Right lung (tissue), 5 donors: ENCODE data around the gene SLC16A11. TPM values are rescaled to one million over a fixed set of nuclear protein-coding genes. Genes with fewer than 3 reads are reported as not detected.
A peak's percentile ranks its signal among the peaks of the same experiment; 100 is the strongest.

Experiments used
- DNase-seq, 2 donors: peaks; one replicate each; pipeline ENCODE4 v3.0.0-alpha.2; 2013
- polyA plus RNA-seq, 5 donors: library from polyadenylated mRNA; unstranded; fragments of 120-200 nt; gene quantifications; one replicate each; pipeline versions ENCODE4 v1.2.1 to v1.2.3, GENCODE V29; 2013; ENCODE audit warnings: inconsistent platforms in 1 of 5, low replicate concordance in 1 of 5; ENCODE audit not compliant: insufficient read length in 5 of 5, insufficient read depth in 1 of 5

SLC16A11 gene
- polyA plus RNA-seq, 5 donors = 0.42 to 1.6 (median 1.2) TPM

DNA sequence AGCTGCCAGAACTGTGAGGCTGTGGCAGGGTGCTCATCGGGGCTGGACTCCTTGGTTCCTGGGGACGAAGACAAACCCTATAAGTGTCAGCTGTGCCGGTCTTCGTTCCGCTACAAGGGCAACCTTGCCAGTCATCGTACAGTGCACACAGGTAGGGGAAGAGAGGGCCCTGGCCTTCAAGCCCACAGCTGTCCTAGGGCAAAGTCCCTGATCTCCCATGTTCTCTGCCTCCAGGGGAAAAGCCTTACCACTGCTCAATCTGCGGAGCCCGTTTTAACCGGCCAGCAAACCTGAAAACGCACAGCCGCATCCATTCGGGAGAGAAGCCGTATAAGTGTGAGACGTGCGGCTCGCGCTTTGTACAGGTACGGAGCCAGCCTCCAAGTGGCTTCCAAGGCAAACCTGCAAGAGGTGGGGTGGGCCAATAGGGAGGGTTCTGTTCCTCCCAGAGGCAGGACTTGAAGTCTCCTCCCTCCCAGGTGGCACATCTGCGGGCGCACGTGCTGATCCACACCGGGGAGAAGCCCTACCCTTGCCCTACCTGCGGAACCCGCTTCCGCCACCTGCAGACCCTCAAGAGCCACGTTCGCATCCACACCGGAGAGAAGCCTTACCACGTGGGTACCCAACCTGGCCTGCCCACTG lies 17.3 kb downstream of the SLC16A11 start:
- DNase-seq = no peak

GRCh38 chr17:7025245-7025644 lies 18.6 kb downstream of the SLC16A11 start:
- DNase-seq = no peak

DNA sequence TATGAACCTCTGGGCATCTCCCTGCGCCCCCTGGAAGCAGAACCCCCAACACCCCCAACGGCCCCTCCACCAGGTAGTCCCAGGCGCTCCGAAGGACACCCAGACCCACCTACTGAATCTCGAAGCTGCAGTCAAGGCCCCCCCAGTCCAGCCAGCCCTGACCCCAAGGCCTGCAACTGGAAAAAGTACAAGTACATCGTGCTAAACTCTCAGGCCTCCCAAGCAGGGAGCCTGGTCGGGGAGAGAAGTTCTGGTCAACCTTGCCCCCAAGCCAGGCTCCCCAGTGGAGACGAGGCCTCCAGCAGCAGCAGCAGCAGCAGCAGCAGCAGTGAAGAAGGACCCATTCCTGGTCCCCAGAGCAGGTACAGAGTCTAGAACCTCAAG lies 19.5 kb downstream of the SLC16A11 start:
- no peak for DNase-seq

GRCh38 chr17:7023576-7024401 lies 20.1 kb downstream of the SLC16A11 start:
- peak in 1 of 2 donors; percentile 76 for DNase-seq

DNA sequence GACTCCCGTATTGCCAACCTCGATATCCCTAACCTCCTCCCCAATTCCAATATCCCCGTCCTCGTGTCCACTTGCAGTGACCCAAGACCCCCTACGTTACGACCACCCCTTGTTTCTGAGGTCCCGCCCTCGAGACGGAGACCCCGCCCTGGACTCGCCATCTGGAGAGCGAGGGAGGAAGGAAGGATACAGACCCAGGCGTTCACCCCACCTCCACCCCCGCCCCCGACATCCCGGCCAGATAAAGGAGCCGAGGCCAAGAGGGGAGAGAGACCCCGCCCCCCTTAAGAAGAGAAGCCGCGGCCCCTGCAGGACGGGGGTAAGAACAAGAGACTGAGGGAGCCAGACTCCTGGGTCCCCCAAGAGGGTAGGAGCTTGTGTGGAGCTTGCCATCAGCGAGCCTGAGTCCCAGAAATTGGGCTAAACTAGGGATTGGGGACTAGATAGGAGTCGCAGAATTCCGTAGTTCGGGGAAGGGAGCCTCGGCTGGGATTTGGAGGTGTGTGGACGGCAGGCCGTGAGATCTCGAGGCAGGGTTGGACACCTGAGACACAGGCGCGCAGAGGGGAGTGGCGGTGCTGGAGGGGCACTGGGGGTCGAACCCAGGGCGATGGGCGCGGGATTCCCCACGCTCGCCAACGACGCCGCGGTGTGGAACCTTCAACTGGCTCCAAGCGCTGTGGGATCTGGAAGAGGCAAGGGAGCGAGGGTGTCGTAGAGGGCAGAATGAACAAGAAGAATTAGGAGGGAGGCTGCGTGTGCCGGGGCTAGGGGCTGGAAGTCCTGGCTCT lies 20.9 kb downstream of the SLC16A11 start, which contains the start of gene BCL6B:
BCL6B (plus strand) TSS at position 270 of the 791 bp plus-strand sequence. CDS start 622 bp downstream, outside the sequence.
- no peak for DNase-seq

GRCh38 chr17:7021993-7022778 lies 21.7 kb downstream of the SLC16A11 start:
- no peak for DNase-seq

DNA sequence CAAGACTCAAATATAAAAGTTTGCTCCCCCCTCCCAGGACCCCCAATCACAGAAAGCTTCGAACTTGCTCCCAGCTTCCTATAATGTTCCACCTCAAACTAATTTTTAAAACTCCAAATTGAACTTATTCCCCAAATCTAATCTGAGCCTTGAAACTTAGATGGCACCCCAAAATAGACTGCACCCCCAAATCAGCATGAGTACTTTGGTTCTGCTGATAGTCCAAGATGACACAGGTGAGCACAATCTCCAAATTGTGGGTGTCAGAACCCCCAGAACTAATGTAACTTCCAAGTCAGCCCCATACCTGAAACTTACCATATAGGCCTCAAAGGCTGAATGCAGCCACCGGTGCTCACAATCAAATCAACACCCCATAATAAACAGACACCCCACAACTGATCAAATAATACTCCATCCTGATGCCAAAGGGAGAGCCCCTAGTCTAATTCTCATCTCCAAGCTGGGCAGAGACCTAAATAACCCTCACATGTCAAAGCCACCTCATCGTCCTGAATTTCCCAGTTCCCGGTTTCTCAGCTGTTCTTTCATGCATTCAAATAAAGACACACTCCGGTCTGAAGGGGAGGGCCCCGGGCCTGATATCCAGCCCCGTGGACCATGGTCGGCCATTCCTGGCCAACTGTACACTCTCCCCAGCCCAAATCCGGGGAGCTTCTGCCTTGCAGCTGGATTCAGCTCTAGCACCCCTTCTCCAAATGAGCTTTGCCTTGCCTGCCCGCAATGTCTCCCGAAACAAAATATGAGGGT lies 22.8 kb downstream of the SLC16A11 start:
- no peak for DNase-seq

DNA sequence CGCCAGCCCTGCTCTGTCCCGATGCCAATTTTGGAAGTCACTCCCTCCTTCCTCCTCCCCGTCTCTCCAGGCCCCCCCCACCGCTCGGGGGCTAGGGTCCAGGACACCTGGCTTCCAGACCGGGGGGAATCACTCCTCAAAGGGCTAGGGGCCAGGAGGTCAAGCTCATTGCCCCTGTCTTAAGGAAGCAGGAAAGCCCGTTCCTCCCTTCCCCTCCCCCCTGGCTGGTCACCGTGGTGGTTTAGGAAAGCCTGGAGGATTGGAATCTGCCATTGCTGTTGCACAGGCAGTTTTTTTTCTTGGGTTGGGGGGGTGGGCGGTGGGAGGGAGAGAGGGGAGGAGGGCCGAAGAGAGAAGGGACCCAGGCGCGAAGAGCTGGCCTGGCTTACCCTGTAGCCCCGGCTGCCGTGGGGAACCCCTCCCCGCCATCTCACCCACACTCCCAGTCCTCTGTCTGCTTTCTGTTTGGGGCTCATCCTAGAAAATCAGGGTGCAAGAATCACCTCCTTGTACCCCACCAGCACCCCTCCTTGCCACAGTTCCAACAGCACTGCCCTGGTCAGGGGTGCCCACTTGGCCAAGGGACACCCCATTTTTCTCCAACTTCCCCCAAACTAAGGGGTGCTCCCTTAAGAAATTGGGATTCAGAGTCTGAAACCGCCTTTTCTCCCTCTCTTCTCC lies 23.9 kb downstream of the SLC16A11 start:
- DNase-seq = peak; percentile 81 to 86

DNA sequence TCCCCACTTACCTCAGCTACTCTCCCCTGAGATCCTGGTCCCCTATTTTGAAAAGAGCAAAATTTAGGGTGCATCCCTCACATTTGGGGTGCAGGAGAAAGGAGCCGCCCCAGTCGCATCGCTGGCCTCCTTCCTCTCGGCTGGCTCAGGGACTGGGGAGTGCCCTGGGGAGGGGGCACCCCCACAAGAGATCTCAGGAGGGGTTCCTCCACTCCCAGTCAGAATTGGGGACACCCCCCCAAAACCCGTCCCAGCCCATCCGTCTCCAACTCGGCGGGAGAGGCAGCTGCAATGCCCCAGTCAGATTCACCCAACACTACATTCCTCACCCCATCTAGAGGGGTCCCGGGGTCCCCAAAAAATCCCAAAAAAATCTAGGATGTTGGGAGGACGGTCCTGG lies 24.5 kb downstream of the SLC16A11 start:
- DNase-seq = no peak

GRCh38 chr17:7018331-7018964 lies 25.4 kb downstream of the SLC16A11 start:
- DNase-seq = no peak

DNA sequence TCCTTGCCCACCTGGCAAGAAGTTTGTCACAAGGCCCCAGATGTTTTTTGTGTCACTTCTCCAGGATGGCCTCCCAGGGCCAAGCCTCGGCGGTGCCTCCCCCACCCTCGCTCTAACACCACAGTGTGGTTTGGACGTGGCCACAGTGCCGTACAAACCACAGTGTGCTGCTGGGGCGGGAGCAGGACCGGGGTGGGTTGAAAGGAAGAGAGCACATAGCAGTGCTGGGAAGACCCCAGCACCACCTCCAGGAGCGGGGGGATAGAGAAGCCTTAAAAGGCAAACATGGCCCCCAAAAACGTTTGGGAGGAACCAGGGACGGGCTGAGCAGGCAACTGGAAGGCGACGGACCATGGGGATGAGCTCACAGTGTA lies 26.1 kb downstream of the SLC16A11 start:
- DNase-seq = no peak

GRCh38 chr17:7016886-7017826 lies 26.7 kb downstream of the SLC16A11 start:
- DNase-seq = no peak

- no peak for DNase-seq
Observed at GRCh38 chr17:7016418-7016817, 27.5 kb downstream of the SLC16A11 start.

GRCh38 chr17:7014995-7015958 lies 28.6 kb downstream of the SLC16A11 start:
- no peak for DNase-seq

DNA sequence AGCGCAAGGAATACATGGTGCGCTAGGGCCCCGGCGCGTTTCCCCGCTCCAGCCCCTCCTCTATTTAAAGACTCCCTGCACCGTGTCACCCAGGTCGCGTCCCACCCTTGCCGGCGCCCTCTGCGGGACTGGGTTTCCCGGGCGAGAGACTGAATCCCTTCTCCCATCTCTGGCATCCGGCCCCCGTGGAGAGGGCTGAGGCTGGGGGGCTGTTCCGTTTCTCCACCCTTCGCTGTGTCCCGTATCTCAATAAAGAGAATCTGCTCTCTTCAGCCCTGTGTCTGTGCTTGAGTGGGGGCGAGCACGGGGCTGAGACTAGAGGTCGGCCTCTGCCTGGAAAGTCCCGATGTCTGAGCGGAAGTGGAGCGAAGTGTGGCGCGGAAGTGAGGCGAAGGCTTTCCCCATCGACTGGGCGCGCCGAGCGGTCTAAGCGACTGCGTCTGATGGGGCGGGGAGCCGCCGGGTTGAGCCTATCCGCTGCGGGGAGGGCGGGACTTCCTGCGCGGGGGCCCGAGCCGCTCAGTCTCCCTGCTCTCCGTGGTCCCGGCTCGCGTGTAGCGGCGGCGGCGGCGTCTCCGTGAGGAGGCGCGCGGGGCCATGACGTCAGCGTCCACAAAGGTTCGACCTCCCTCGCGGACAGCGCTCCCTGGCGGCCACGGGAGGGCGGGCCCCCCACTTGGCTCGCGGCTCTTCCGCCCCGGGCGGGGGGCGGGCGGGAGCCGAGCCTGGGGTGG lies 29.5 kb downstream of the SLC16A11 start:
- DNase-seq = peak; percentile 96

DNA sequence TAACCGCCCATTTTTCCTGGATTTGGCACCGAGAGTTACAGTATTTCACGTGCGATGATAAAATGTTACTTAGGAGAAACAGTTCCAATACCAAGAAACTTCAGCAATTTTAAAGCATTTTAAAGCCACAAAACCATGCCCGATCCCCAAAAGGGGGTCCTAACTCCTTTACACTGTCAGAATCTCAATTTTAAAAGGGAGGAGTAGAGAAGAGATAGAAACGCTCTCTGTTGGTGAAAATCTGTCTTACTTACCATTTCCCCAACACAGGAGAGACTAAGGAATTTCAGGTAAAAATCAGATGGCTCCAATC lies 32.0 kb downstream of the SLC16A11 start:
- no peak for DNase-seq

GRCh38 chr17:7011415-7011814 lies 32.5 kb downstream of the SLC16A11 start:
- DNase-seq = no peak
